OCI-LY3 (cell line): Measurements from ENCODE around the gene TRIM50.
"Not testable (repeated sequence)": the region's sequence is repeated elsewhere in the genome, so short reads cannot be mapped to it uniquely, and the experiment has no call there.

Experiments
- H2AFZ ChIP-seq: fragments of 200-600, 300-600 bp; shearing (Covaris generic); 2 replicates; pipeline ENCODE4 v1.6.0; 2014; ENCODE audit warnings: antibody characterized with exemption, low read depth, low read length
- H3K27ac ChIP-seq: fragments of 200-600, 300-600 bp; sonication (generic); 2 replicates; pipeline ENCODE4 v1.5.1; 2014; ENCODE audit warnings: mild to moderate bottlenecking, low read length, moderate library complexity, mixed read lengths
- H3K27me3 ChIP-seq: fragments of 200-600, 300-600 bp; sonication (generic); 2 replicates; pipeline ENCODE4 v1.6.1; 2014; ENCODE audit warnings: low read depth, low read length, mixed read lengths
- H3K36me3 ChIP-seq: fragments of 200-600, 300-600 bp; sonication (generic); replicated peaks from 2 replicates; pipeline ENCODE3; 2014; ENCODE audit warnings: low read depth, low read length, mixed read lengths
- H3K4me1 ChIP-seq: fragments of 300-600, 200-600 bp; sonication (generic); 2 replicates; pipeline ENCODE4 v1.6.1; 2014; ENCODE audit warnings: low read length, mixed read lengths
- H3K4me2 ChIP-seq: fragments of 200-600, 300-600 bp; sonication (generic); 2 replicates; pipeline ENCODE4 v1.6.1; 2014; ENCODE audit warnings: low read length, mixed read lengths
- H3K4me3 ChIP-seq: fragments of 300-600, 200-600 bp; sonication (generic); 2 replicates; pipeline ENCODE4 v1.5.1; 2014; ENCODE audit warnings: antibody characterized with exemption, mild to moderate bottlenecking, low read length, moderate library complexity
- H3K79me2 ChIP-seq: fragments of 300-600, 200-600 bp; shearing (Covaris generic); 2 replicates; pipeline ENCODE4 v1.6.1; 2014; ENCODE audit warnings: mild to moderate bottlenecking, low read length, mixed read lengths
- H3K9ac ChIP-seq: fragments of 300-600, 200-600 bp; shearing (Covaris generic); 2 replicates; pipeline ENCODE4 v1.6.0; 2014; ENCODE audit warnings: mild to moderate bottlenecking, low read length, moderate library complexity
- H3K9me3 ChIP-seq: fragments of 200-600, 300-600 bp; shearing (Covaris generic); 2 replicates; pipeline ENCODE4 v1.6.1; 2014; ENCODE audit warnings: low read length, mixed read lengths; ENCODE audit not compliant: insufficient read depth
- H4K20me1 ChIP-seq: fragments of 200-600, 300-600 bp; sonication (generic); 2 replicates; pipeline ENCODE4 v1.6.1; 2016; ENCODE audit warnings: low read length, mixed read lengths; ENCODE audit not compliant: insufficient read depth

Gene TRIM50

DNA sequence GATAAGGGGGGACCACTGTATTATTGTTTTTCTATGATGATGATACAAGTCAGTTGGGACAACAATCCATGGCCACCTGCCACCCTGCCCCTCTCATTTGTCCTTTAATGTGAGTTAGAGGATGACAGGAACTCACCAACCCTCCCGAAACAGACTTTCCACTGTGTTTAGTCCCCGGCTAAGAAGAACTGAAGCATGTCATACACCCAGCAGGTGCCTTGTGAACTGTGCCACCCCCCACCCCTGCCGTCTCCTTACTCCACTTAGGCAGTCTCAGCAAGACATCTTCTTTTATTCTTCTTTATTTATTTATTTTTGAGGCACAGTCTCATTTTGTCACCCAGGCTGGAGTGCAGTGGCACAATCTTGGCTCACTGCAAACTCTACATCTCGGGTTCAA is 60.1 kb downstream of the TRIM50 start:
- not testable (repeated sequence) for H4K20me1 ChIP-seq, H3K79me2 ChIP-seq, H3K4me3 ChIP-seq, H3K27ac ChIP-seq, H3K4me1 ChIP-seq, H2AFZ ChIP-seq, H3K36me3 ChIP-seq, H3K9ac ChIP-seq, H3K9me3 ChIP-seq, H3K27me3 ChIP-seq, H3K4me2 ChIP-seq

DNA sequence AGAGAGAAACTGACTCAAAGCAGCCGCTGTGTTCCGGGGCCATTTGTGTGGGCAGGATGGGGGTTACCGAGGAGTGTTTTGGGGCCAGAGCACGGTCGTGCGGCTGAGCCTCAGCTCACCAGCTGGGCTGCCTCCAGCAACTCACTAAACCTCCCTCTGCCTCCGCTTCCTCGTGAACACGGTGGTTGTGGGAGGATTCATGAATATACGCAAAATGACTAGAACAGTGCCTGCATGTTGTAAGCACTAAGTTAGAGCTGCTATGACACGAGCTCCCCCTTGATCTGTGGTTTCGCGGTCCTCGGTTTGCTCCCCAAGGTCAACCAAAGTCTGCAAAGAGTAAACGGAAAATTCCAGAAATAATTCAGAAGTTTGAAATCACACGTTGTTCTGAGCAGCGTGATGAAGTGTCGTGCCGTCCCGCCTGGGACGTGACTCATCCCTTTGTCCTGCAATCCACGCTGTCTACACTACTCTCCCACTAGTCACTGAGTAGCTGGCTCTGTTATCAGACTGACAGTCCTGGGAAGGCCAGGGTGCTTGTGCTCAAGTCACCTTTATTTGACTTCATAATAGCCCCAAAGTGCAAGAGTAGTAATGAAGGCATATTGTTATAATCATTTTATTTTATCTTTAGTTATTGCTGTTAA is 61.0 kb downstream of the TRIM50 start:
- H3K36me3 ChIP-seq, H3K4me2 ChIP-seq, H3K9ac ChIP-seq, H3K9me3 ChIP-seq, H2AFZ ChIP-seq, H4K20me1 ChIP-seq, H3K27ac ChIP-seq, H3K79me2 ChIP-seq, H3K4me1 ChIP-seq, H3K4me3 ChIP-seq, H3K27me3 ChIP-seq: not testable (repeated sequence)
